BJ (cell line): ENCODE measurements around the gene CEP170B. TPM values are rescaled to one million over a fixed set of nuclear protein-coding genes. Genes with fewer than 3 reads are reported as not detected.
"Not testable (repeated sequence)": the region's sequence is repeated elsewhere in the genome, so short reads cannot be mapped to it uniquely, and the experiment has no call there.

ENCODE experiments used
- CTCF ChIA-PET: fragments of 350-600 bp; formaldehyde crosslinking; extraction: SDS; loops from one replicate; lab custom pipeline; 2021; ENCODE audit warnings: antibody characterized with exemption, inconsistent platforms; lab: Yijun Ruan, JAX
- POLR2A ChIA-PET: fragments of 300-600 bp; sonication (Branson Sonifier 250); formaldehyde crosslinking; extraction: SDS; loops from one replicate; lab custom pipeline; 2021; ENCODE audit warnings: antibody characterized with exemption; lab: Charles Lee
- DNase-seq: peaks from one replicate; pipeline ENCODE4 v3.0.0-alpha.2; 2011; ENCODE audit warnings: low read depth
- H3K27me3 ChIP-seq: 2 replicates; pipeline ENCODE4 v1.6.0; 2011; ENCODE audit warnings: low read length; ENCODE audit not compliant: control insufficient read depth, insufficient read depth
- H3K36me3 ChIP-seq: 2 replicates; pipeline ENCODE4 v1.5.1; 2011; ENCODE audit warnings: low read length; ENCODE audit not compliant: control insufficient read depth, insufficient read depth
- H3K4me3 ChIP-seq: 2 replicates; pipeline ENCODE4 v1.5.1; 2011; ENCODE audit warnings: low read depth, mild to moderate bottlenecking, control low read depth, low read length
- CTCF ChIP-seq: IDR thresholded peaks from 2 replicates; pipeline ENCODE4 v1.5.1; 2011; ENCODE audit warnings: low read depth, mild to moderate bottlenecking, control low read depth, inconsistent platforms, low read length, moderate library complexity; ENCODE audit not compliant: insufficient read depth
- polyA plus RNA-seq: library from polyadenylated mRNA; depleted of rRNA; stranded (reverse); fragments of >200 nt; gene quantifications from 2 replicates; pipeline ENCODE4 v1.2.3, GENCODE V29; 2011

Gene CEP170B
- polyA plus RNA-seq, 1 experiment, result 8.0 TPM

GRCh38 chr14:104830781-104831180, 34.3 kb upstream of the CEP170B start:
- Histone ChIP-seq H3K27me3 (no peaks in the 10 kb centered on the region), H3K4me3 (no peak overlapping the region), H3K36me3 (no peaks in the 10 kb centered on the region)
- ChIA-PET POLR2A (interaction anchor here (0.6 kb wide), 1 partner anchor 37 kb away, joined by 5 read pairs; no protein-coding TSS in a partner anchor), CTCF (interaction anchor here (1.2 kb wide), 1 partner anchor 9 kb away, joined by 3 read pairs; no protein-coding TSS in a partner anchor)
- DNase-seq, result no peak
- TF ChIP-seq CTCF, result no peak

GRCh38 chr14:104836171-104836935, 28.7 kb upstream of the CEP170B start:
- POLR2A ChIA-PET, CTCF ChIA-PET, H3K36me3 ChIP-seq, DNase-seq, H3K27me3 ChIP-seq, H3K4me3 ChIP-seq: not testable (repeated sequence)

GRCh38 chr14:104841730-104842129, 23.3 kb upstream of the CEP170B start:
- H3K36me3 ChIP-seq, result no peaks in the 10 kb centered on the region
- TF ChIP-seq CTCF, result no peak
- ChIA-PET POLR2A (no interaction called here), CTCF (interaction anchor here (0.6 kb wide), 1 partner anchor 857 kb away, joined by 3 read pairs; no protein-coding TSS in a partner anchor)
- no peak overlapping the region for H3K4me3 ChIP-seq
- DNase-seq, result no peak
- H3K27me3 ChIP-seq, result peaks cover 41% of the 10 kb centered on the region

GRCh38 chr14:104843006-104843405, 22.1 kb upstream of the CEP170B start:
- DNase-seq, result no peak
- Histone ChIP-seq H3K4me3 (no peak overlapping the region), H3K27me3 (peaks cover 42% of the 10 kb centered on the region), H3K36me3 (no peaks in the 10 kb centered on the region)
- ChIA-PET CTCF (interaction anchor here (1.0 kb wide), 1 partner anchor 16 kb away, joined by 4 read pairs; no protein-coding TSS in a partner anchor), POLR2A (no interaction called here)
- no peak for TF ChIP-seq CTCF

GRCh38 chr14:104843442-104844305, 21.4 kb upstream of the CEP170B start:
- ChIA-PET CTCF (interaction anchor here (1.0 kb wide), 1 partner anchor 16 kb away, joined by 4 read pairs; no protein-coding TSS in a partner anchor), POLR2A (no interaction called here)
- no peak for TF ChIP-seq CTCF
- Histone ChIP-seq H3K36me3 (no peaks in the 10 kb centered on the region), H3K27me3 (peaks cover 43% of the 10 kb centered on the region), H3K4me3 (peak overlapping the region; percentile 21)
- no peak for DNase-seq
